Activated naive CD4-positive, alpha-beta T cell treated with anti-CD3 and anti-CD28 coated beads for 36 hours (primary cell): Measurements from ENCODE around the gene SLC6A6. TPM values are rescaled to one million over a fixed set of nuclear protein-coding genes. Genes with fewer than 3 reads are reported as not detected.

ENCODE experiments used
- CTCF ChIA-PET: fragments of 350-600 bp; sonication (Branson Sonifier 250); formaldehyde crosslinking; loops from one replicate; lab custom pipeline; 2021; ENCODE audit warnings: antibody characterized with exemption; lab: Charles Lee
- DNase-seq: peaks from one replicate; pipeline ENCODE4 v3.0.0-alpha.2; 2020
- H3K27ac Mint-ChIP-seq: one replicate; pipeline ENCODE4 v1.8.0; 2021; ENCODE audit warnings: mild to moderate bottlenecking, mixed read lengths
- H3K27me3 Mint-ChIP-seq: one replicate; pipeline ENCODE4 v1.8.0; 2021; ENCODE audit warnings: low read depth, mixed read lengths
- H3K36me3 Mint-ChIP-seq: one replicate; pipeline ENCODE4 v1.8.0; 2021; ENCODE audit warnings: low read depth, mixed read lengths
- H3K4me1 Mint-ChIP-seq: one replicate; pipeline ENCODE4 v1.8.0; 2021; ENCODE audit warnings: low read depth, mixed read lengths
- H3K4me3 Mint-ChIP-seq: one replicate; pipeline ENCODE4 v1.8.0; 2021; ENCODE audit warnings: mild to moderate bottlenecking, moderate library complexity, mixed read lengths
- H3K9me3 Mint-ChIP-seq: one replicate; pipeline ENCODE4 v1.8.0; 2021; ENCODE audit warnings: mixed read lengths
- intact Hi-C: fragments of 100-400 bp; cut with micrococcal nuclease; formaldehyde crosslinking; loops from one replicate; pipeline ENCODE4 v1.15.1; 2023
- total RNA-seq, 2 experiments: library from RNA; stranded (reverse); gene quantifications; one replicate each; pipeline ENCODE4 v1.2.3, GENCODE V29; 2021

The SLC6A6 gene
- total RNA-seq, 2 experiments from 2014 or later = 32.2 to 36.9 TPM

- Mint-ChIP-seq H3K36me3 (no peaks in the 10 kb centered on the region), H3K9me3 (no peaks in the 10 kb centered on the region), H3K27me3 (no peaks in the 10 kb centered on the region), H3K27ac (no peak overlapping the region), H3K4me3 (no peak overlapping the region), H3K4me1 (peaks cover 8% of the 10 kb centered on the region)
- CTCF ChIA-PET = no interaction called here
- intact Hi-C loops = no loop called here
- no peak for DNase-seq
Measured at GRCh38 chr3:14392803-14393319, 9.5 kb upstream of the SLC6A6 start.

DNA sequence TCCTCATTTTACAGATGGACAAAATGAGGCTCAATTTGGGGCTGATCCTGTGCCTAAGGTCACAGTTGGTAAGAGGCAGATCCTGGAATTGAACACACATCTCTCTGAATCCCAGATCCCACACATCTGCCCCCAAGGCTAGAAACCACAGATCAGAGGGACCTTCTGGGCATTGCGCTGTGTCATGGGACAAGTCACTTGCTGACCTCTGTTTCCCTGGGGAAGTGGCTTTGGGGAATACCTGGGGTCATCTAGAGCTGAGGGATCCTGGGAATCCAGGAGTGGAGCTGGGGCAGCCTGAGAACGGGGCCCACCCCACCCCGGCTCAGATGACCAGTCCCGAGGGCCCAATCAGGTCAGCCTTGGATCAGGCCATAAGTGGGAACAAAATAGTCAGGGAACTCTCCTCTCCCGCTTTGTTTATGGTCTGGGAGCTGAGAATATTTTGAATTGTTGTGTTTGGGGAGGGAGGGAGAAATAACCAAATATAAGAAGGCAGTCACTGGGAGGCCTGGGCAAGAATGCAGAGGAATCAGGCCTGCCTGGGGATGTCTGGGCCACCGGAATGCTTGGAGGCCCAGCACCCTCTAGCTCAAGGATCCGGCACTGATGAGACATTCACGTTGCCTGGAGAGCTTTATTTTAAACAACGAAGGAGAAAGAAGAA is 8.8 kb upstream of the SLC6A6 start:
- Mint-ChIP-seq H3K4me1 (peaks cover 8% of the 10 kb centered on the region), H3K36me3 (no peaks in the 10 kb centered on the region), H3K4me3 (no peak overlapping the region), H3K27ac (no peak overlapping the region), H3K9me3 (no peaks in the 10 kb centered on the region), H3K27me3 (no peaks in the 10 kb centered on the region)
- intact Hi-C loops = no loop called here
- CTCF ChIA-PET = interaction anchor here (1.0 kb wide), 1 partner anchor 190 kb away, joined by 3 read pairs; no protein-coding TSS in a partner anchor
- no peak for DNase-seq

GRCh38 chr3:14396031-14396692 is 6.2 kb upstream of the SLC6A6 start:
- Mint-ChIP-seq H3K27ac (no peak overlapping the region), H3K9me3 (no peaks in the 10 kb centered on the region), H3K27me3 (no peaks in the 10 kb centered on the region), H3K4me3 (no peak overlapping the region), H3K36me3 (no peaks in the 10 kb centered on the region), H3K4me1 (peaks cover 8% of the 10 kb centered on the region)
- intact Hi-C loops = no loop called here
- DNase-seq = no peak
- CTCF ChIA-PET = no interaction called here

DNA sequence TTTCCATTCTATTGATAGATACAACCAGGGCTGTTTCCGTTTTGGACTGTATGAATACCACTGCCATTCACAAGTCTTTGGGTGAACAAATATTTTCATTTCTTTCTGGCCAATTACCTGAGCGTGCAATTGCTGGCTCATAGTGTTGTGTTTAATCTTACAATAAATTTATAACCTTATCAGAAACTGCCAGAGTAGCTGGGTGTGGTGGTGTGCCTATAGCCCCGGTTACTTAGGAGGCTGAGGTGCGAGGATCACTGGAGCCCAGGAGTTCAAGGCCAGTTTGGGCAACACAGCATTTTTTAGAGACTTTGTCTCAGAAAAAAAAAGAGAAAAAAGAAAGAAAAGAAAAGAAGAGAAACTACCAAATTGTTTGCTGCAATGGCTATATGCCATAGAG is 5.4 kb upstream of the SLC6A6 start:
- H3K27me3 Mint-ChIP-seq = no peaks in the 10 kb centered on the region
- no peaks in the 10 kb centered on the region for H3K9me3 Mint-ChIP-seq
- intact Hi-C loops = no loop called here
- no peak for DNase-seq
- no peaks in the 10 kb centered on the region for H3K36me3 Mint-ChIP-seq
- H3K4me1 Mint-ChIP-seq = peaks cover 8% of the 10 kb centered on the region
- H3K27ac Mint-ChIP-seq = no peak overlapping the region
- H3K4me3 Mint-ChIP-seq = no peak overlapping the region
- CTCF ChIA-PET = no interaction called here

DNA sequence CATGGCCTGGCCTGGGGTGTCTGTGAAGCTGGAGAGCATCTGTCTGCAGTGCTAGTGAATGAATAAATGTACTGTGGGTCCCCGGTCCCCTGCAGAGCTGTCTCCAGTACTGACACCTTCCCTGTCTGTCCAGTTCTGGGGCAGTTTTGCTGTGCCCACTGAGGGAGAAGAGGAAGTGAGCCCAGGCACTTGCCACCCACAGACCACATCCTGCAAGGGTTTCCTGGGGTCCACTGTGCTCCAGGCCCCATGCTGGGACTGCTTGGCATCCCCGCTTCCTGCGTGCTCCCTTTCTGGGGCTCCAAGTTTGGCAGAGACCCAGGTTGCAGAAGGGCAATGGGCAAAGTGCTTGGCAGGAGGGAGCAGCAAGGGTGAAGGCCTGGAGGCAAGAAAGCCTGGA is 4.9 kb upstream of the SLC6A6 start:
- Mint-ChIP-seq H3K4me3 (no peak overlapping the region), H3K27me3 (no peaks in the 10 kb centered on the region), H3K36me3 (no peaks in the 10 kb centered on the region), H3K27ac (peak overlapping the region; percentile 53), H3K4me1 (peaks cover 8% of the 10 kb centered on the region), H3K9me3 (no peaks in the 10 kb centered on the region)
- CTCF ChIA-PET = no interaction called here
- intact Hi-C loops = no loop called here
- no peak for DNase-seq

DNA sequence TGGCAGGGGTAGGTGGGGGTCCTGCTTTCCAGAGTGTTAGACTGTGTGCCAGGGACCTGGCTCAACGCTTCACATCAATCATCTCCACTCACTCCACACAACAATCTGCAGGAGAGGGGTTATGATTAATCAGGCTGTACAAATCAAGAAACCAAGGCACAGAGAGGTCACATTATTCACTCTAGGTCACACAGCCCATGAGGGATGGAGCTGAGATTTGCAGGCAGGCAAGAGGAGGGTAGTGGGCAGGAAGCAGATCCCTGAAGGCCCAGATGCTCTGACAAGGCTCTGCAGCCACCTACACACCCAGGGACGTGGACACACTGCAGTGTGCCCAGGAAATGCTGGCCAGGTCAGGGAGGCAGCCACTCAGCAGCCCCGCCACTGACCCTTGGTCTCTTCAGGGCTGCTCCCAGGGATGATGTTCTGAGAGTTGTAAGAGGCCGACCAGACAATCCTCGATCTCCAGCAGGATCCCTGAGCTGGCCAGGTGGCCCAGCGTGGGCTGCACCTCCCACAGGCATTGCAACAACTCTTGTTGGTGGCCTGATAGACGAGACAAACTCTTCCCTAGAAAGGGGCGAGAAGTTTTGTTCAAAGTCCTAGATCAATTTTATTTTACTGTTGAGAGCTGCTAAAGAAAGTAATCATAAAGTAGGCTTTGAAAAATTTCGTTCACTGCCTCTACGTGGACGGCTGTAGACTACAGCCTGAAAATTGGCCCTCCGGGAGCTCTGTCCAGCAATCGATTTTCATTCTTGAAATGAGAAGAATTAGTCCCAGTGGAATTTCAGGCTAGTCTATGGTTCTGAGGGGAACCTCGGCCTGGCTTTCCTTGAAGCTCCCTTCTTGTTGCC is 4.2 kb upstream of the SLC6A6 start:
- CTCF ChIA-PET = interaction anchor here (0.8 to 1.1 kb wide), 4 partner anchors 17 to 134 kb away, joined by 3 to 5 read pairs (median 4); no protein-coding TSS in a partner anchor
- H3K4me3 Mint-ChIP-seq = no peak overlapping the region
- intact Hi-C loops = no loop called here
- peaks cover 9% of the 10 kb centered on the region for H3K4me1 Mint-ChIP-seq
- peaks cover 2% of the 10 kb centered on the region for H3K36me3 Mint-ChIP-seq
- H3K9me3 Mint-ChIP-seq = no peaks in the 10 kb centered on the region
- H3K27ac Mint-ChIP-seq = no peak overlapping the region
- no peak for DNase-seq
- H3K27me3 Mint-ChIP-seq = no peaks in the 10 kb centered on the region

DNA sequence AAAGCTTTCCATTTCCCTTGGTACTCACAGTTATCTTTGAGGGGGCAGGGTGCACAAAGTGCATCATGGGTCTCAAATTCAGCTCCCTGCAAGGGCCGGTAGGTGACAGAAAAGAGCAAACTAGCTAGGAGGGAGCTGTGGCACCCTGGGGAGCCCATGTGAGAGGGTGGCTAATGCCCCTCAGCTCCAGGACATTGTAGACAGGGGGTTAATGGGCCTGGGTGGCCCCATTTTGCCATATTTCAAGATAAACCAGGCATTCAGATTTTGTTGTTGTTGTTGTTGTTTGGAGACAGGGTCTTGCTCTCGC is 3.7 kb upstream of the SLC6A6 start:
- CTCF ChIA-PET = interaction anchor here (0.8 to 1.1 kb wide), 4 partner anchors 17 to 135 kb away, joined by 3 to 5 read pairs (median 4); no protein-coding TSS in a partner anchor
- Mint-ChIP-seq H3K4me1 (peaks cover 11% of the 10 kb centered on the region), H3K36me3 (peaks cover 4% of the 10 kb centered on the region), H3K27me3 (no peaks in the 10 kb centered on the region), H3K27ac (no peak overlapping the region), H3K9me3 (no peaks in the 10 kb centered on the region), H3K4me3 (no peak overlapping the region)
- no peak for DNase-seq
- intact Hi-C loops = no loop called here

GRCh38 chr3:14401692-14402303 is 608 bp upstream of the SLC6A6 start:
- CTCF ChIA-PET = interaction anchor here (1.0 to 3.8 kb wide), 8 partner anchors 22 to 198 kb away, joined by 3 to 34 read pairs (median 7); no protein-coding TSS in a partner anchor
- intact Hi-C loops = loop anchor here (1.0 to 5.0 kb wide), 9 partner anchors 31 to 921 kb away; partner anchors contain the start of genes CCDC174, CHCHD4, HDAC11 and LSM3
- no peaks in the 10 kb centered on the region for H3K9me3 Mint-ChIP-seq
- H3K27ac Mint-ChIP-seq = no peak overlapping the region
- H3K4me3 Mint-ChIP-seq = peak overlapping the region; percentile 96
- H3K27me3 Mint-ChIP-seq = no peaks in the 10 kb centered on the region
- peaks cover 35% of the 10 kb centered on the region for H3K4me1 Mint-ChIP-seq
- H3K36me3 Mint-ChIP-seq = peaks cover 4% of the 10 kb centered on the region
- no peak for DNase-seq

- H3K36me3 Mint-ChIP-seq = peaks cover 9% of the 10 kb centered on the region
- intact Hi-C loops = loop anchor here (2.0 to 5.0 kb wide), 2 partner anchors 201 to 247 kb away; partner anchors contain the start of gene CCDC174
- H3K4me1 Mint-ChIP-seq = peaks cover 32% of the 10 kb centered on the region
- CTCF ChIA-PET = interaction anchor here (0.6 to 3.8 kb wide), 2 partner anchors 28 to 754 kb away, joined by 4 to 34 read pairs; no protein-coding TSS in a partner anchor
- no peaks in the 10 kb centered on the region for H3K27me3 Mint-ChIP-seq
- H3K9me3 Mint-ChIP-seq = no peaks in the 10 kb centered on the region
- H3K27ac Mint-ChIP-seq = peak overlapping the region; percentile 81
- no peak for DNase-seq
- peak overlapping the region; percentile 96 for H3K4me3 Mint-ChIP-seq
Measured at GRCh38 chr3:14403619-14404155, 1.3 kb downstream of the SLC6A6 start.

DNA sequence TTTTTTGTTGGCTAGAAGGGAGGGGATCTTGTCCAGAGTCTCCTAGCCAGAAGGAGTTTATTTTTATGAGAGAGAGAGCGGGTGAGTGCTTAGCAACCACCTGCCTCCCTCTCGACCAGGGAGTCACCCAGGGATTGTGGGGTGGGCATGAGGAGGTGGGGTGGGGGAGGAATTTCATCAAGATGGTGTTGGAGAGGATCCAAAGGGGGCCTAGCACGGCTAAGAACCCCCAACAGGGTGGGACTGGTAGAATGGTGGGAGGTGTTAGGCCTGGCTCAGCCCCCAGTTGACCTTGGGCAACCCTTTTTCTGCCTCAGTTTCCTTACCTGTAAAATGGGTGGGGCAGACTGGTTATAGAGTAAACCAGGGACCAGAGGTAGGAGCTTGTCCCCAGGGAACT is 1.8 kb downstream of the SLC6A6 start:
- H3K9me3 Mint-ChIP-seq = no peaks in the 10 kb centered on the region
- intact Hi-C loops = loop anchor here (5.0 kb wide), 1 partner anchor 202 kb away; no protein-coding TSS in a partner anchor
- H3K4me3 Mint-ChIP-seq = peak overlapping the region; percentile 96
- CTCF ChIA-PET = interaction anchor here (0.6 to 3.8 kb wide), 2 partner anchors 27 to 755 kb away, joined by 4 to 34 read pairs; no protein-coding TSS in a partner anchor
- no peak for DNase-seq
- H3K4me1 Mint-ChIP-seq = peaks cover 34% of the 10 kb centered on the region
- no peaks in the 10 kb centered on the region for H3K27me3 Mint-ChIP-seq
- peaks cover 9% of the 10 kb centered on the region for H3K36me3 Mint-ChIP-seq
- H3K27ac Mint-ChIP-seq = peak overlapping the region; percentile 4

DNA sequence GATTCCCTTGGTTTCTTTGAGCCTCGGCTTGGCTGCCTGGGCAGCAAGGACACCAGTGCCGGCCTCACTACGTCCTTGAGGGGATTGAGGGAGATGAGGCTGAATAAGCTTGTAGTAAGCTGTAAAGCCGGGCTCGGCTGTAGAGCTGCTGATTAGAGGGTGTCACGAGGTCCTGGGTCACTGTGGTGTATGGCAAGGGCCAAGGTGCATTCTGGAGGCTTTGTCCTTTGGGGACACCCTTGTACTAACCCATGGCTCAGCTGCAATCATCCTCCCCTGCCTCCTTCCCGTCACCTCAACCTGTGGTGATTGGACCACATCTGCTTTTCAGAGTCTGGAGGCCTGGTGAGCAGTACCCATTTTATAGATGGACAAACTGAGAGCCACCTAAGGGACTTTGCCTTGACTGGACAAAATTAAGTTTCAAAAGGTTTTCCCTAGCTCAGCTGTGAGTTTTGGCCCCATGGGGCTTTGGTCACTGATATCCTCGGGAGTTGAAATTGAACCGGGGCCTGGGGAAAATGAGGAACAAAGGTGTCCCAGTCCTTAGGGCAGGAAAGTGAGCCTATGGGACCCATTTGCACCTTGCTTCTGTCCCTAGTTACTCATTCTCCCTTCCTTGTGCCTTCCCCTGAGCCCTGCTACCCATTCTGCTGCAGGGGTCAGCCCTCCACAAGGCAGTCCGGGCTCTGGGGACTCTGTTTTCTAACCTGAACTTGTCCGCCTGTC is 2.4 kb downstream of the SLC6A6 start:
- Mint-ChIP-seq H3K27me3 (no peaks in the 10 kb centered on the region), H3K4me3 (peak overlapping the region; percentile 96), H3K36me3 (peaks cover 11% of the 10 kb centered on the region), H3K9me3 (no peaks in the 10 kb centered on the region), H3K27ac (no peak overlapping the region), H3K4me1 (peaks cover 40% of the 10 kb centered on the region)
- no peak for DNase-seq
- CTCF ChIA-PET = interaction anchor here (0.6 to 3.8 kb wide), 4 partner anchors 22 to 755 kb away, joined by 3 to 34 read pairs (median 4); no protein-coding TSS in a partner anchor
- intact Hi-C loops = loop anchor here (5.0 kb wide), 1 partner anchor 202 kb away; no protein-coding TSS in a partner anchor
